ENCODE measurements around the gene OPCML. TPM values are rescaled to one million over a fixed set of nuclear protein-coding genes. Genes with fewer than 3 reads are reported as not detected.

OPCML gene
- polyA plus RNA-seq, 3 donors = not detected

DNA sequence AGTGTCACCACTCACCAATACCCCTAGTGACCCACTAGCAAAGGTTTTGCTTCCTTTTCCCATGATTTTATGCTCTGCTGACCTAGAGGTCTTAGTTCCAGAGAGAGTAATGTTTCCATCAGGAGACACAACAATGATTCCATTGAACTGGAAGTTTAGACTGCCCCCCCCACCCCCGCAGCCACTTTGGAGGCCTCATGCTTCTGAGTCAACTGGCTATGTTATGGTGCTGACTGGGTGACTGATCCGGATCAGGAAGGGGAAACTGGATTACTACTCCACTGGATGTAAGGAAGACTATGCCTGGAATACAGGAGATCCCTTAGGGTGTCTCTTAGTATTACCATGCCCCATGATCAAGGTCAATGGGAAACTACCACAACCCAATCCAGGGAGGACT, 633.6 kb downstream of the OPCML start:
- Histone ChIP-seq H3K27me3 (ENCODE audit: control insufficient read depth in 2 of 2, insufficient read depth in 2 of 2, low read length in 2 of 2) (no peaks in the 10 kb centered on the region), H3K4me2 (replicated peaks; ENCODE audit: extremely low read depth, low read length, poor library complexity, severe bottlenecking) (no peak overlapping the region), H3K27ac (ENCODE audit: low read depth in 1 of 2, low read length in 2 of 2) (no peak overlapping the region), H3K79me2 (ENCODE audit: insufficient read depth, low read length) (no peaks in the 10 kb centered on the region), H3K9me3 (replicated peaks in 1 of 2; ENCODE audit: control insufficient read depth in 1 of 2, insufficient read depth in 1 of 2, low read length in 2 of 2) (no peaks in the 10 kb centered on the region), H3K4me1 (ENCODE audit: control insufficient read depth in 1 of 2, insufficient read depth in 2 of 2, low read length in 2 of 2) (no peaks in the 10 kb centered on the region), H4K20me1 (ENCODE audit: insufficient read depth, low read length) (no peaks in the 10 kb centered on the region), H3K36me3 (replicated peaks in 1 of 2; ENCODE audit: control insufficient read depth in 1 of 2, insufficient read depth in 2 of 2, low read length in 2 of 2) (no peaks in the 10 kb centered on the region), H3K4me3 (replicated peaks in 1 of 3; ENCODE audit: low read depth in 2 of 3, low read length in 3 of 3) (no peak overlapping the region), H2AFZ (ENCODE audit: insufficient read depth, low read depth, low read length, poor library complexity, severe bottlenecking) (no peak overlapping the region), H3K9ac (ENCODE audit: insufficient read depth, low read length, poor library complexity, severe bottlenecking) (no peak overlapping the region)
- TF ChIP-seq, protein P1, sequence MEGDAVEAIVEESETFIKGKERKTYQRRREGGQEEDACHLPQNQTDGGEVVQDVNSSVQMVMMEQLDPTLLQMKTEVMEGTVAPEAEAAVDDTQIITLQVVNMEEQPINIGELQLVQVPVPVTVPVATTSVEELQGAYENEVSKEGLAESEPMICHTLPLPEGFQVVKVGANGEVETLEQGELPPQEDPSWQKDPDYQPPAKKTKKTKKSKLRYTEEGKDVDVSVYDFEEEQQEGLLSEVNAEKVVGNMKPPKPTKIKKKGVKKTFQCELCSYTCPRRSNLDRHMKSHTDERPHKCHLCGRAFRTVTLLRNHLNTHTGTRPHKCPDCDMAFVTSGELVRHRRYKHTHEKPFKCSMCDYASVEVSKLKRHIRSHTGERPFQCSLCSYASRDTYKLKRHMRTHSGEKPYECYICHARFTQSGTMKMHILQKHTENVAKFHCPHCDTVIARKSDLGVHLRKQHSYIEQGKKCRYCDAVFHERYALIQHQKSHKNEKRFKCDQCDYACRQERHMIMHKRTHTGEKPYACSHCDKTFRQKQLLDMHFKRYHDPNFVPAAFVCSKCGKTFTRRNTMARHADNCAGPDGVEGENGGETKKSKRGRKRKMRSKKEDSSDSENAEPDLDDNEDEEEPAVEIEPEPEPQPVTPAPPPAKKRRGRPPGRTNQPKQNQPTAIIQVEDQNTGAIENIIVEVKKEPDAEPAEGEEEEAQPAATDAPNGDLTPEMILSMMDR (IDR thresholded peaks at IDR 0.05) = no peak
- Mint-ChIP-seq H3K9me3 (peaks cover 2 to 10% (median 8%) of the 10 kb centered on the region in 7 donors), H3K4me3 (no peak overlapping the region), H3K36me3 (no peaks in the 10 kb centered on the region), H3K27ac (no peak overlapping the region), H3K27me3 (ENCODE audit: low read depth in 3 of 3) (peaks cover 0 to 3% (median 0%) of the 10 kb centered on the region in 3 donors), H3K4me1 (no peaks in the 10 kb centered on the region)
- no CpG with 5 or more reads among the region's 2 CpGs for WGBS (ENCODE audit: insufficient coverage)
- intact Hi-C loops (cut with micrococcal nuclease) = no loop called here
- DNase-seq = no peak

GRCh38 chr11:132898021-132898420, 634.3 kb downstream of the OPCML start:
- H3K27me3 ChIP-seq (ENCODE audit: control insufficient read depth in 2 of 2, insufficient read depth in 2 of 2, low read length in 2 of 2) = no peaks in the 10 kb centered on the region
- Mint-ChIP-seq H3K27ac (no peak overlapping the region), H3K4me3 (no peak overlapping the region), H3K36me3 (no peaks in the 10 kb centered on the region), H3K27me3 (ENCODE audit: low read depth in 3 of 3) (peaks cover 0 to 3% (median 1%) of the 10 kb centered on the region in 3 donors), H3K9me3 (peaks cover 2 to 13% (median 8%) of the 10 kb centered on the region in 7 donors), H3K4me1 (no peaks in the 10 kb centered on the region)
- 95% methylated on average over 2 of the region's 4 CpGs for WGBS (ENCODE audit: insufficient coverage)
- H3K4me2 ChIP-seq (replicated peaks; ENCODE audit: extremely low read depth, low read length, poor library complexity, severe bottlenecking) = no peak overlapping the region
- H3K9me3 ChIP-seq (replicated peaks in 1 of 2; ENCODE audit: control insufficient read depth in 1 of 2, insufficient read depth in 1 of 2, low read length in 2 of 2) = no peaks in the 10 kb centered on the region
- no peaks in the 10 kb centered on the region for H3K36me3 ChIP-seq (replicated peaks in 1 of 2; ENCODE audit: control insufficient read depth in 1 of 2, insufficient read depth in 2 of 2, low read length in 2 of 2)
- no peaks in the 10 kb centered on the region for H3K4me1 ChIP-seq (ENCODE audit: control insufficient read depth in 1 of 2, insufficient read depth in 2 of 2, low read length in 2 of 2)
- TF ChIP-seq, protein P1 (IDR thresholded peaks at IDR 0.05) = no peak
- intact Hi-C loops (cut with micrococcal nuclease) = no loop called here
- no peak overlapping the region for H2AFZ ChIP-seq (ENCODE audit: insufficient read depth, low read depth, low read length, poor library complexity, severe bottlenecking)
- no peaks in the 10 kb centered on the region for H4K20me1 ChIP-seq (ENCODE audit: insufficient read depth, low read length)
- no peak for DNase-seq
- no peak overlapping the region for H3K27ac ChIP-seq (ENCODE audit: low read depth in 1 of 2, low read length in 2 of 2)
- no peak overlapping the region for H3K4me3 ChIP-seq (replicated peaks in 1 of 3; ENCODE audit: low read depth in 2 of 3, low read length in 3 of 3)
- H3K79me2 ChIP-seq (ENCODE audit: insufficient read depth, low read length) = no peaks in the 10 kb centered on the region
- no peak overlapping the region for H3K9ac ChIP-seq (ENCODE audit: insufficient read depth, low read length, poor library complexity, severe bottlenecking)
